Body of pancreas (tissue), 4 donors: ENCODE results near the gene EFCAB13.

Experiments used
- POLR2A ChIP-seq, 3 donors: fragments of 450-650 bp; IDR thresholded peaks; one replicate each; pipeline ENCODE4 v1.6.1; 2016; ENCODE audit warnings: antibody characterized with exemption in 3 of 3, mild to moderate bottlenecking in 2 of 3
- TF ChIP-seq, protein P1 (sequence below), 7 experiments: fragments of 450-650 bp in 4 of 7; fragments of 200-600 bp in 3 of 7; sonication (generic) in 3 of 7; IDR thresholded peaks; one replicate each; pipeline ENCODE4 v1.5.1; 2016 to 2019; ENCODE audit warnings: antibody characterized with exemption in 7 of 7

DNA sequence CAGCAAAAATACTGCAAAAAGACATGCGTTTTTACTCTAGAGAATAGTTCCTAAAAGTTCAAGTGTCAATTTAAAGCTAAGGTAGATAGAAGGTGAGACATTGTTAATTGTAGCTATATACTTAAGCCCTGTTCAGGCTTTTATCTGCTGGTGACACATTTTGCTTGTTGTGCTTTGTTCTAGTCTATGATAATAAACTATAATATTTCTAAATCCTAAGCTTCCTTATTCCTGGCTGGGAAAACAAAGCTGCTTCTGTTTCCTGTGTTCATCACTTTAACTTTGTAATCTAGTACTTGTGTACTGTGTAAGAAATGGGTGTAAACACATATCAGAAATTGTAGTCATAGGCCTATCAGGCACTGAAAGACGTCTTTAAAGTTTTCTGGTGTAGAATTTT, 77.3 kb downstream of the EFCAB13 start:
- TF ChIP-seq, protein P1, sequence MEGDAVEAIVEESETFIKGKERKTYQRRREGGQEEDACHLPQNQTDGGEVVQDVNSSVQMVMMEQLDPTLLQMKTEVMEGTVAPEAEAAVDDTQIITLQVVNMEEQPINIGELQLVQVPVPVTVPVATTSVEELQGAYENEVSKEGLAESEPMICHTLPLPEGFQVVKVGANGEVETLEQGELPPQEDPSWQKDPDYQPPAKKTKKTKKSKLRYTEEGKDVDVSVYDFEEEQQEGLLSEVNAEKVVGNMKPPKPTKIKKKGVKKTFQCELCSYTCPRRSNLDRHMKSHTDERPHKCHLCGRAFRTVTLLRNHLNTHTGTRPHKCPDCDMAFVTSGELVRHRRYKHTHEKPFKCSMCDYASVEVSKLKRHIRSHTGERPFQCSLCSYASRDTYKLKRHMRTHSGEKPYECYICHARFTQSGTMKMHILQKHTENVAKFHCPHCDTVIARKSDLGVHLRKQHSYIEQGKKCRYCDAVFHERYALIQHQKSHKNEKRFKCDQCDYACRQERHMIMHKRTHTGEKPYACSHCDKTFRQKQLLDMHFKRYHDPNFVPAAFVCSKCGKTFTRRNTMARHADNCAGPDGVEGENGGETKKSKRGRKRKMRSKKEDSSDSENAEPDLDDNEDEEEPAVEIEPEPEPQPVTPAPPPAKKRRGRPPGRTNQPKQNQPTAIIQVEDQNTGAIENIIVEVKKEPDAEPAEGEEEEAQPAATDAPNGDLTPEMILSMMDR (IDR thresholded peaks at IDR 0.05): no peak
- TF ChIP-seq POLR2A (IDR thresholded peaks at IDR 0.05): no peak
